Adrenal gland (tissue), 5 donors: Measurements from ENCODE around the gene THAP2.

Experiments used
- CTCF ChIP-seq, 6 experiments: fragments of 450-650 bp in 4 of 6; fragments of 200-600 bp in 2 of 6; sonication (generic) in 1 of 6; IDR thresholded peaks; 1 replicate in 5 of 6; 2 replicates in 1 of 6; pipeline versions ENCODE4 v1.5.1 to v1.8.0; 2016 to 2021; ENCODE audit warnings: antibody characterized with exemption in 6 of 6, mild to moderate bottlenecking in 2 of 6, moderate library complexity in 1 of 6
- POLR2A ChIP-seq, 2 donors: fragments of 450-650 bp; IDR thresholded peaks; one replicate each; pipeline ENCODE4 v1.6.1; 2017; ENCODE audit warnings: antibody characterized with exemption in 2 of 2, mild to moderate bottlenecking in 2 of 2, moderate library complexity in 1 of 2
- donor health status: DM: no; HTN: no; CAD: no.

- TF ChIP-seq CTCF (IDR thresholded peaks at IDR 0.05) (no peak), POLR2A (IDR thresholded peaks at IDR 0.05) (no peak)
Observed at GRCh38 chr12:71645268-71645667, 18.8 kb upstream of the THAP2 start.
